ENCODE data around the gene SAMD8.

- no peak for TF ChIP-seq CTCF (IDR thresholded peaks at IDR 0.05; ENCODE audit: insufficient read depth, low read length)
- TF ChIP-seq REST (IDR thresholded peaks at IDR 0.05; ENCODE audit: insufficient replicate concordance, low read depth) = no peak
- TF ChIP-seq SPI1 (IDR thresholded peaks at IDR 0.05; ENCODE audit: borderline replicate concordance, low read depth) = no peak
- no peak for TF ChIP-seq POLR2AphosphoS5 (IDR thresholded peaks at IDR 0.05; ENCODE audit: low read depth)
- no peak for TF ChIP-seq GABPA (IDR thresholded peaks at IDR 0.05; ENCODE audit: low read depth)
These were observed 114.6 kb downstream of the SAMD8 start for GRCh38 chr10:75226095-75226494.
